Fibroblast of gingiva (primary cell): ENCODE measurements around the gene ARHGAP4.

ENCODE experiments used
- DNase-seq: peaks from one replicate; pipeline ENCODE4 v3.0.0-alpha.2; 2011; ENCODE audit warnings: low read depth

The ARHGAP4 gene

DNA sequence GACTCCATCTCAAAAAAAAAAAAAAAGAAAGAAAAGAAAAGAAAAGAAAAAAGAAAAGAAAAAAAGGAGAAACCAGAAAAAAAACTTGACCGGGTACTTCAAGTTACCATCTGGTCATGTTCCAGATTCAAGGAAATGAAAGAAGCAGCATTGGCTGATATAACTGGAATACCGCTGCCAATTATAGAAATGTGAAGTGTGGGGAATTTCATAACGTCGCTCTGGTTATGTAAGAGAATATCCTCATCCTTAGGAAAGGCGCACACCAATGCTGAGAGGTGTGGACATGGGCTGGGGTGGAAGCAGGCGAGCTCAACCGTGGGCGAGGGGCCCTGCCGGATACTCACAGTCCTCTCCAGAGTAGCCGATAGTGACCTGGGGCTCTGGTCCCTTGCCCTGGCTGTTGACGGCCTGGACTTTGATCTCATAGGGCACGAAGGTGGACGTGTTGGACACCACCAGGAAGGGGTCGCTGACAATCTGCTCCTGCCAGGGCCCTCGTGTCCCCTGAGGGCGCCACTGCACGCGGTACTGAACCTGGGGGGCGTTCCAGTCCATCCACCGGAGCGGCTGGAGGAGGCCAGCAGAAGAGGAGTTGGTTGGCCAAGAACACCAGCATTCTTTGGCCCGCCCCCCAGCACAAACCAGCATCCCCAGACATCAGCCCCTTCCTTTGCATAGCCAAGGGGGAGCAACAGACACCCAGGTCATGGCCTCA lies 59.6 kb downstream of the ARHGAP4 start:
- DNase-seq = no peak

DNA sequence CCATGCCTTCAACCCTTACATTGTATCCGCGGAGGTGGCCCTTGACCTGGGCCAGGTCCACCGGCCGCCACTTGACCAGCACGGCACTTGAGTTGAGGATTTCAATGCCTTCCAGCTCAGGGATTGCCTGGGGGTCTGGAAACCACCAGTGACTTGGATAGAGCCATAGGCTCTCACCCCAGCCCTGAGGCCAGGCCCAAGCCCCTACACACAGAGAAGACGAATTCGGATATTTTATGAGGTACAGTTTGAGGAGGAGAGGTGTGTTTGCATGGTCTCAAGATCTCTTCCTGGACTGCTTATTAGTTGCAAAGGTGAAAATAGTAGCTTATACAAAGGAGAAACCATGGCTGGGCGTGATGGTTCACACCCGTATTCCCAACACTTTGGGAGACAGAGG lies 60.4 kb downstream of the ARHGAP4 start:
- DNase-seq = no peak

DNA sequence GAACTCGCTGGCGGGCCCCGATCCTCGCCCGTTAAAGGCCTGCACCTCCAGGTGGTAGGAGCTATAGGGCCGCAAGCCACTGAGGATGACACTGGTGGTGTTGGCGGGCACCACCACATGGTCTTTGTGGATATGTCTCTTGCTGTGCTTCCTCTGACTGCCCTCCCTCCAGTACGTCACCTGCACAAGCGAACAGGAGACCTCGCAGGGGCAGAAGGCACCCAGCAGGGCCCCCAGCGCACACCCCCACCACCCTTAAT lies 60.8 kb downstream of the ARHGAP4 start:
- no peak for DNase-seq

DNA sequence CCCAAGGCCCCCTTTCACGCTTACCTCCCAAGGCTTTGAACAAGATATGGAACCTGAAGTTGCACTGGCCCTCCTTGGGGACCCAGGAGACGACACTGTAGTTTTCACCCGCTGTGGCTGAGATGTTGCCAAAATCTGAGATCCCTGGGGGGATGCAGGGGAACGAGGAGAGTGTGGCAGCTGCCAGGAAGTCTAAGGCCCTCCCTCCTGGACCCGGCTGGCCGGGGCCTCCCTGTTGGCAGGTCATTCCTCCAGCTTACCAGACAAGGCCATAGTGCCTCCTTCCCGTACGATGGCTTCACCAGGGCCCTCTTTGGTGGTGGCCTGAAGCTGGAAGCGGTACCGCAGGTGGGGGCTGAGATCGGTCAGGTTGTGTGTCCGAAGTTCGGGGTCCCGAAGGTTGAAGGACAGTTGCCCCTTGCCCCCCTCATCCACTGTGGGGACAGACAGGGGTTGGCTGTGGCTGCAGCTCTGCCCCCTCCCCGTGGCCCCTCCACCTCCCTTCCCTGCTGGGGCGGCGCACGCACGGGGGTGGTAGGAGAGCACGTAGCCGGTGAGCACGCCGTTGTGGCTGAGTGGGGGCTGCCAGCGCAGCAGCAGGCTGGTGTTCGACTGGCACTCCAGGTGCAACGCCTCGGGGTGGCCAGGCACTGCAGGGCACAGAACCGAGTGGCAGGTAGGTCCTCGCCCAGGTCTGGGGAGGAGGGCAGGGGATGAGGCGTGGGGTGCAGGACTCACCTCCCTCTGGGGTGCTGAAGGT lies 61.3 kb downstream of the ARHGAP4 start:
- no peak for DNase-seq

DNA sequence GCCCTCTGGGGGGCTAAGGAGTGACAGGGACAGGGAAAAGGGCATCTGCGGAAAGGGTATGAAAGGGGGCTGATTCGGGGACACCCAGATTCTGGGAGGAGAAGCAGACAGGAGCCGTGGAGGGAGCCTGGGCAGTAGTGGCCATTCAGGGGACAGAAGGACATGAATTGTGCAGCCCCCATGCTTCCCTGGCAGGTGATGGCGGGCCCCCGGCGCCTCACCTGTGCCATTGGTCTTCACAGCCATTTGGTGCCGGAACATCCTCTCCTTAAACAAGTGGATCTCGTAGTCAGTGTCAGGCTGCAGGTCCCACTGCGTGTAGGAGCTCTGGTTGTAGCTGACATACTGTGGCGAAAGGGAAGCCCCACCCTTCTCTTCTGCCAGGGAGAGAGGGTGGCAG lies 62.0 kb downstream of the ARHGAP4 start:
- no peak for DNase-seq

DNA sequence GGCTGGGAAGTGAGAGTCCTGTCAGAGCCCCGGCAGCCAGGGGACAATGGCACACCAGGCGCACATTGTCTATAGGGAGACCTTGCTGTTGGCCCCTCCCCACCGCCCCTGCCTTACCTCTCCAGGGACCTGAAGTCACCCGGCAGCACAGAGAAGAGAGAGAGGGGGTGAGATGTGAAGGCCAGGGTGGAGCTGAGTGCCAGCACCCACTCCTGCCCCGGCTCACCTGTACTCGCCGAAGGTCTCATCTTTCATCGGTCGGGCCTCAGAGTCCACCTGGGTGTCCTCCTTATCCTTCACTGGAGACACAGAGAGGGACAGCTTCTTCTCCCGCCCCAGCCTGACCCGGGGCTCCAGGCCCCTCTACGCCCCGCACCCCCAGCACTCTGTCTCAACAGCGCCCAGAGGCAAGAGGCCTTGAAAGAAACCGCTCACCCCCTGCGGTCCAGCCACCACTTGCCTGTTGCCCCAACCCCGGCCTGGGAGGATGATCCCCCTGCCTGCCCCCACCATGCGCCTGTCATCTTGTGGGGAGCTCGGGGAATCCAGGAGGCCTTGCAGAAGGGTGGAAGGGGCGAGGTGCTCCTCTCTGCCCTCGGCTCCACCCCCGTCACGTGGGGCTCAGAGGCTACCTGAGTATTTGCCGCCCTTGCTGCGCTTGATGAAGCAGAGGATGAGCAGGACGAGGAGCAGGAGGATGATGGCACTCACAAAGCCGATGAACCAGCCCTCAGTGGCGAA lies 62.6 kb downstream of the ARHGAP4 start:
- no peak for DNase-seq

DNA sequence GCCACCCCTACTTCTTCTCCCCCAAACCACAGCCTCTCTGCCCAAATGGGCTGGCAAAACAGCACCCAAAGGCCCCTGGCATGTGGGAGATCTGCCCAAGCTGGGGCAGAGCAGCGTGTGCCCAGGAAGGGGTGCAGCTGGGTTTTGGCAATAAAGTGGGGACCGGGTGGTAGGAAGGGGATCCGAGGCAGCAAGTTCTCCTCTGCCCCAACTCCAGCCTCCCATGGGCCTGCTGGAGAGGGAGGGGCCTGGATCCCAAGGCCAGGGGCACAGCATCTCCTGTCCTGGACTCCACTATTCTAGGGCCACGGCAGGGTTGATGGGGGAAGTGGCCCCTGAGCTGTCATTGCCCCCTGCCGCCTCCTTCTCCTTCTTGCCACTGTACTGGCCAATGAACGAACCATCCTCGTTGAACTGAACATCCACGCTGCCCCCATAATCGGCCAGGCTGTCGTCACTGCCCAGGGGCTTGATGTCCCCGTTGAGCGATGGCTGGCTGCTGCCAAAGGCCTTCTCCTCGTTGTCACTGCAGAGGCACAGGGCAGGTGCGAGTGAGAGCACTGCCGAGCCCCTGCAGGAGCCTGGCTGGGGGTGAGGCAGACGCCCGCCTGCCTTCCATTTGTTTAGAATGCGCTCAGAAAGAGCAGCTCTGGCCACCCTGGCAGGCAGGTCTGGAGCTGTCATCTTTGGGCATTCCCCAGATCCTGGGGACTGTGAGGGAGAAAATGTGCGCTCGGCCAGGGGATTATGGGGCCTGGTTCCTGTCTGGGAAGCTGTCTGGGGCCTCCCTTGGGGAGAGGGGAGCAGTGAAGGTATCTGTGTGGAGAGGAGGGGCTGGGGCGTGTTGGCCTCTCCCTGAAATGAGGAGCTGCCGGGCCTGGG lies 63.5 kb downstream of the ARHGAP4 start:
- DNase-seq = no peak

DNA sequence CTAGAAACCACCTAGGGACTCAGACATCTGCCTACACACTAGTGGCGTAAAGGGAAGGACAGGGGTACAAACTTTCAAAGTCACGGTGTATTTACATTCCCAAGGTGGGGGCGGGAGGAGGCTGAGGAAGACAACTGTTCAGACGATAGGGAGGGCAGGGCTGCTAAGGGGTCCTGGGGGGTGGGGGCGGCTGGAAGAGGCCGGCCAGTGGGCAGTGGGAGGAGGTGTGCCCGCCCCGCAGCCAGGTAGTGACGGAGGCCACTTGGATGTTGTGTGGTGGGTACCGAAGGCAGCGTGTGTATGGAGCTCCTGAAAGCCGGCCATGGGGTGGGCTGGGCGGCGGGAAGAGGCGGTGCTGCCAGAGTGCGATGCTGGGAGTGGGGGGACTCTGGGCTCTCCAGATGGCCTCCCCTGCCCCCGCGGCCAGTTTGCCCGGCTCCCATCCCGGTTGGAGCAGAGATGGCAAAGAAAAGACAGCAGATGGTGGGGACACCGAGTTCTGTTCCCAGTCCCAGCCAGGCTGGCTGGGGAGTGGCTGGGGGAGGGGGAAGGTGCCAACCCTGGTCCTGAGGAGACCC lies 64.2 kb downstream of the ARHGAP4 start:
- no peak for DNase-seq

DNA sequence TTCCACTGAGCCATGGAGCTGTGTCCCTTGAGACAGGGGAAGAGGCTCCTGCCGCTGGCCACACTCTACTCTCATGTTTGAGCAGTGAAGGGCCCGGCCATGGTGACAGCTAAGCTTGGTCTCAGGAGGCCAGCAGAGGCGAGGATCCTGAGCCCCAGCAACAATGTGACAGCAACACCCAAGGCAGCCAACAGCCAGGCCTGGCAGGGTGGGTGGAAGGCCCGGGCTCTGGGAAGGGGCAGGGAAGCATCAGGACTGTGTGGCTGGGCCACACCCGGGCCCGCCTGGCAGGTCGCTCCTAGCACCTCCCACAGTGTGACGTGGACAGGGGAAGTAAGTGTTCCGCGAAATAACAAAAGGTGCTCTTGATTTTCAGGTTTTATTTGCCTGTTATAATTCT lies 64.9 kb downstream of the ARHGAP4 start:
- DNase-seq = no peak
